ENCODE data around the gene GALNT9.

DNA sequence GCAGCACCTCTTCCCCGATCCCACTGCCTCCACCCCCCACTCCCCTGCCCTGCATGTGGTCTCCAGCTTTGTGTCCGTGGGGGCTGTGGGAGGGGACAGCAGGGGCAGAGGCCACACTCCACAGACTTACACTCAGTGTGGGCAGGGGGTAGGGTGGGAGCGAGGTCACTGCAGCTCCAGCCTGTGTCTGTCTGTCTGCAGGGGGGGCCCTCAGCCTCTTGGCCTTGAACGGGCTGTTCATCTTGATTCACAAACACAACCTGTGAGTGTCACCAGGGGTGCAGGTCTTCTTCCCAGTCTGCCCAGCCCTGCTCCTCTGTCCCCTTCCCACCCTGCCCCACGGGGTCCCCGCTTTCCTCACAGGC is 178.6 kb downstream of the GALNT9 start:
- TF ChIP-seq, protein P1, sequence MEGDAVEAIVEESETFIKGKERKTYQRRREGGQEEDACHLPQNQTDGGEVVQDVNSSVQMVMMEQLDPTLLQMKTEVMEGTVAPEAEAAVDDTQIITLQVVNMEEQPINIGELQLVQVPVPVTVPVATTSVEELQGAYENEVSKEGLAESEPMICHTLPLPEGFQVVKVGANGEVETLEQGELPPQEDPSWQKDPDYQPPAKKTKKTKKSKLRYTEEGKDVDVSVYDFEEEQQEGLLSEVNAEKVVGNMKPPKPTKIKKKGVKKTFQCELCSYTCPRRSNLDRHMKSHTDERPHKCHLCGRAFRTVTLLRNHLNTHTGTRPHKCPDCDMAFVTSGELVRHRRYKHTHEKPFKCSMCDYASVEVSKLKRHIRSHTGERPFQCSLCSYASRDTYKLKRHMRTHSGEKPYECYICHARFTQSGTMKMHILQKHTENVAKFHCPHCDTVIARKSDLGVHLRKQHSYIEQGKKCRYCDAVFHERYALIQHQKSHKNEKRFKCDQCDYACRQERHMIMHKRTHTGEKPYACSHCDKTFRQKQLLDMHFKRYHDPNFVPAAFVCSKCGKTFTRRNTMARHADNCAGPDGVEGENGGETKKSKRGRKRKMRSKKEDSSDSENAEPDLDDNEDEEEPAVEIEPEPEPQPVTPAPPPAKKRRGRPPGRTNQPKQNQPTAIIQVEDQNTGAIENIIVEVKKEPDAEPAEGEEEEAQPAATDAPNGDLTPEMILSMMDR (IDR thresholded peaks at IDR 0.05) = no peak
- no peak for TF ChIP-seq POLR2A (IDR thresholded peaks at IDR 0.05)

All from lower leg skin (tissue), 3 donors.